MM.1S (cell line): ENCODE data around the gene ZSCAN31.

ENCODE experiments used
- DNase-seq: peaks from one replicate; pipeline ENCODE4 v3.0.0-alpha.2; 2015
- H2AFZ ChIP-seq: fragments of 300-600 bp; sonication (generic); 2 replicates; pipeline ENCODE4 v1.6.0; 2016; ENCODE audit warnings: antibody characterized with exemption, low read length
- H3F3A ChIP-seq: fragments of 300-600 bp; sonication (generic); 2 replicates; pipeline ENCODE4 v1.6.1; 2016; ENCODE audit warnings: mild to moderate bottlenecking, antibody characterized with exemption, low read length, moderate library complexity, mixed read lengths; ENCODE audit not compliant: insufficient read depth
- H3K27ac ChIP-seq: fragments of 300-600 bp; sonication (generic); 2 replicates; pipeline ENCODE4 v1.5.1; 2016; ENCODE audit warnings: mild to moderate bottlenecking, low read length
- H3K27me3 ChIP-seq: fragments of 300-600 bp; sonication (generic); replicated peaks from 2 replicates; pipeline ENCODE4 v1.6.0; 2016; ENCODE audit warnings: low read length; ENCODE audit not compliant: insufficient read depth
- H3K36me3 ChIP-seq: fragments of 300-600 bp; sonication (generic); replicated peaks from 2 replicates; pipeline ENCODE4 v1.6.1; 2016; ENCODE audit warnings: mild to moderate bottlenecking, low read length, mixed read lengths; ENCODE audit not compliant: insufficient read depth
- H3K4me1 ChIP-seq: fragments of 300-600 bp; sonication (generic); 2 replicates; pipeline ENCODE4 v1.6.1; 2016; ENCODE audit warnings: low read length, mixed read lengths
- H3K4me2 ChIP-seq: fragments of 300-600 bp; sonication (generic); 2 replicates; pipeline ENCODE4 v1.6.0; 2016; ENCODE audit warnings: low read depth, low read length
- H3K4me3 ChIP-seq: fragments of 300-600 bp; sonication (generic); 2 replicates; pipeline ENCODE4 v1.5.1; 2016; ENCODE audit warnings: low read length, mixed read lengths
- H3K79me2 ChIP-seq: fragments of 300-600 bp; sonication (generic); 2 replicates; pipeline ENCODE4 v1.6.1; 2016; ENCODE audit warnings: mixed run types, low read length, mixed read lengths
- H3K9ac ChIP-seq: fragments of 300-600 bp; sonication (generic); 2 replicates; pipeline ENCODE4 v1.6.1; 2016; ENCODE audit warnings: low read length, mixed read lengths
- H3K9me2 ChIP-seq: fragments of 300-600 bp; sonication (generic); replicated peaks from 2 replicates; pipeline ENCODE4 v1.6.1; 2016; ENCODE audit warnings: mild to moderate bottlenecking, low read length, mixed read lengths; ENCODE audit not compliant: insufficient read depth
- H3K9me3 ChIP-seq: fragments of 300-600 bp; sonication (generic); replicated peaks from 2 replicates; pipeline ENCODE4 v1.6.1; 2016; ENCODE audit warnings: mild to moderate bottlenecking, low read length, mixed read lengths; ENCODE audit not compliant: insufficient read depth
- H4K20me1 ChIP-seq: fragments of 300-600 bp; sonication (generic); 2 replicates; pipeline ENCODE4 v1.6.1; 2016; ENCODE audit warnings: mild to moderate bottlenecking, low read length, moderate library complexity, mixed read lengths; ENCODE audit not compliant: insufficient read depth
- CTCF ChIP-seq: fragments of 300-600 bp; sonication (generic); IDR thresholded peaks from 2 replicates; pipeline ENCODE4 v1.5.1; 2016; ENCODE audit warnings: antibody characterized with exemption, low read length, mixed read lengths
- EZH2 ChIP-seq: fragments of 300-600 bp; sonication (generic); optimal IDR thresholded peaks from 2 replicates; pipeline ENCODE3; 2017; ENCODE audit warnings: low read depth, mild to moderate bottlenecking, antibody characterized with exemption, low read length, mixed read lengths
- EZH2phosphoT487 ChIP-seq: fragments of 300-600 bp; sonication (generic); IDR thresholded peaks from 2 replicates; pipeline ENCODE4 v1.6.1; 2018; ENCODE audit warnings: antibody characterized with exemption, low read length

ZSCAN31 gene

GRCh38 chr6:28353356-28353755, 17.4 kb upstream of the ZSCAN31 start:
- Histone ChIP-seq H3K4me2 (no peak overlapping the region), H3K27ac (no peak overlapping the region), H3K4me1 (peaks cover 3% of the 10 kb centered on the region; the same call in 1 of the 2 replicates), H3F3A (no peaks in the 10 kb centered on the region), H3K27me3 (no peaks in the 10 kb centered on the region), H3K36me3 (no peaks in the 10 kb centered on the region), H4K20me1 (no peaks in the 10 kb centered on the region), H2AFZ (no peak overlapping the region), H3K9me2 (no peaks in the 10 kb centered on the region), H3K79me2 (peaks cover 14% of the 10 kb centered on the region), H3K4me3 (no peak overlapping the region), H3K9me3 (no peaks in the 10 kb centered on the region), H3K9ac (no peak overlapping the region)
- DNase-seq: no peak
- TF ChIP-seq CTCF: no peak
- no peak for TF ChIP-seq EZH2
- no peak for TF ChIP-seq EZH2phosphoT487

- TF ChIP-seq EZH2phosphoT487 (no peak), EZH2 (no peak), CTCF (no peak)
- Histone ChIP-seq H3K9me2 (no peaks in the 10 kb centered on the region), H3K36me3 (no peaks in the 10 kb centered on the region), H3K9ac (no peak overlapping the region), H3K4me1 (peaks cover 3% of the 10 kb centered on the region; the same call in 1 of the 2 replicates), H3K4me3 (no peak overlapping the region), H3F3A (no peaks in the 10 kb centered on the region), H3K27me3 (peaks cover 4% of the 10 kb centered on the region; the same call in 1 of the 2 replicates), H3K79me2 (peaks cover 14% of the 10 kb centered on the region), H4K20me1 (no peaks in the 10 kb centered on the region), H3K9me3 (no peaks in the 10 kb centered on the region), H3K4me2 (no peak overlapping the region), H2AFZ (no peak overlapping the region), H3K27ac (no peak overlapping the region)
- DNase-seq: no peak
These were observed 15.6 kb upstream of the ZSCAN31 start for GRCh38 chr6:28351493-28351925.

- Histone ChIP-seq H3K9me2 (no peaks in the 10 kb centered on the region), H3K4me2 (no peak overlapping the region), H3K79me2 (peaks cover 14% of the 10 kb centered on the region), H3K27me3 (peaks cover 4% of the 10 kb centered on the region; the same call in 1 of the 2 replicates), H3K9ac (no peak overlapping the region), H3K4me1 (peaks cover 3% of the 10 kb centered on the region; the same call in 1 of the 2 replicates), H3K9me3 (no peaks in the 10 kb centered on the region), H3K27ac (no peak overlapping the region), H4K20me1 (no peaks in the 10 kb centered on the region), H3K36me3 (no peaks in the 10 kb centered on the region), H3F3A (no peaks in the 10 kb centered on the region), H3K4me3 (no peak overlapping the region), H2AFZ (no peak overlapping the region)
- DNase-seq: no peak
- TF ChIP-seq CTCF (no peak), EZH2phosphoT487 (no peak), EZH2 (no peak)
These were observed 15.1 kb upstream of the ZSCAN31 start for GRCh38 chr6:28351087-28351486.
